ENCODE results near the gene PIN4.
"Not testable (repeated sequence)": the region's sequence is repeated elsewhere in the genome, so short reads cannot be mapped to it uniquely, and the experiment has no call there.

PIN4 gene

DNA sequence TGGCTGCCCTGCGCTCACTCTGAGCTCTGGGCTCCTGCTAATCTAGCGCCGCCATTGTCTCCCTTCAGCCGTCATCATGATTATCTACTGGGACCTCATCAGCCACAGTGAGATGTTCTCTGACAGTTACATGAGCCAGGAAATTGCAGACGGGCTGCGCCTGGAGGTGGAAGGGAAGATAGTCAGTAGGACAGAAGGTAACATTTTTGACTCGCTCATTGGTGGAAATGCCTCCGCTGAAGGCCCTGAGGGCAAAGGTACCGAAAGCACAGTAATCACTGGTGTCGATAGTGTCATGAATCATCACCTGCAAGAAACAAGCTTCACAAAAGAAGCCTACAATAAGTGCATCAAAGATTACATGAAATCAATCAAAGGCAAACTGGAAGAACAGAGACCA is 21.8 kb upstream of the PIN4 start:
- DNase-seq = peak; percentile 73 to 76
- Histone ChIP-seq H3K27me3 (ENCODE audit: insufficient read depth, low read length) (no peaks in the 10 kb centered on the region), H3K14ac (ENCODE audit: low read length) (no peak overlapping the region), H2BK5ac (ENCODE audit: low read depth, low read length, poor library complexity) (no peak overlapping the region), H2AFZ (ENCODE audit: insufficient read depth, low read length, poor library complexity) (no peak overlapping the region), H3K9ac (ENCODE audit: low read length) (no peak overlapping the region), H3K27ac (ENCODE audit: low read depth, low read length) (no peak overlapping the region), H4K91ac (ENCODE audit: low read depth, low read length) (no peak overlapping the region), H3K23ac (ENCODE audit: low read length) (no peak overlapping the region), H3K4ac (ENCODE audit: low read depth, low read length) (no peak overlapping the region), H3K36me3 (ENCODE audit: control insufficient read depth in 1 of 2, insufficient read depth in 2 of 2, low read length in 2 of 2) (no peaks in the 10 kb centered on the region), H3K9me3 (ENCODE audit: insufficient read depth, low read depth, low read length) (peaks cover 5% of the 10 kb centered on the region), H3K4me2 (ENCODE audit: low read length) (no peak overlapping the region), H4K12ac (ENCODE audit: low read depth, low read length) (no peak overlapping the region), H4K8ac (ENCODE audit: low read depth, low read length) (no peak overlapping the region), H2BK12ac (ENCODE audit: low read length) (no peak overlapping the region), H3K18ac (ENCODE audit: low read length) (no peak overlapping the region), H3K4me1 (ENCODE audit: control insufficient read depth in 1 of 2, insufficient read depth in 2 of 2, low read length in 2 of 2) (no peaks in the 10 kb centered on the region), H3K4me3 (ENCODE audit: low read depth, low read length) (no peak overlapping the region), H3K79me2 (ENCODE audit: control insufficient read depth, insufficient read depth, low read length, poor library complexity) (no peaks in the 10 kb centered on the region), H2BK120ac (ENCODE audit: insufficient read depth, low read length, poor library complexity) (no peak overlapping the region), H3K79me1 (ENCODE audit: low read length) (no peaks in the 10 kb centered on the region), H2AK5ac (ENCODE audit: low read length) (no peak overlapping the region)
- WGBS (ENCODE audit: extremely low coverage, insufficient coverage, insufficient read length) = no CpG with 5 or more reads among the region's 10 CpGs

DNA sequence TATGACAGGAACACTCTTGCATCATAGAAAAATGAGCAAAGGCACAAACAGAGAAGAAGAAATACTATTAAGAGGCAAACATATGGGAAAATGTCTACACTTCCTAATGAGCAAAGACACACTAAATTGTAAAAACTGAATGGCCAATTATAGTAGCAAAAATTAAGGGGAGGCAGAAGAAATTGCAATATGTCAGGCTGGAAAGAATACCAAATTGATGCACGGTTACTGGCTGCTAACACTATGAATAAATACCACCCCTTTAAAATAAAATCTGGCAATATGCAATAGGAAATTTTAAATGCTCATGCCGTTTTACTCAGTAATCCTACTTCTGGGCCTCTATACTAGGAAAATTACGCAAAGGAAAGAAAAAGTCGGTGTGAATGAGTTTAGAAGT is 16.0 kb upstream of the PIN4 start:
- no peaks in the 10 kb centered on the region for H3K9me3 ChIP-seq (ENCODE audit: insufficient read depth, low read depth, low read length)
- no peak overlapping the region for H2BK5ac ChIP-seq (ENCODE audit: low read depth, low read length, poor library complexity)
- WGBS (ENCODE audit: extremely low coverage, insufficient coverage, insufficient read length) = no CpG with 5 or more reads among the region's 4 CpGs

DNA sequence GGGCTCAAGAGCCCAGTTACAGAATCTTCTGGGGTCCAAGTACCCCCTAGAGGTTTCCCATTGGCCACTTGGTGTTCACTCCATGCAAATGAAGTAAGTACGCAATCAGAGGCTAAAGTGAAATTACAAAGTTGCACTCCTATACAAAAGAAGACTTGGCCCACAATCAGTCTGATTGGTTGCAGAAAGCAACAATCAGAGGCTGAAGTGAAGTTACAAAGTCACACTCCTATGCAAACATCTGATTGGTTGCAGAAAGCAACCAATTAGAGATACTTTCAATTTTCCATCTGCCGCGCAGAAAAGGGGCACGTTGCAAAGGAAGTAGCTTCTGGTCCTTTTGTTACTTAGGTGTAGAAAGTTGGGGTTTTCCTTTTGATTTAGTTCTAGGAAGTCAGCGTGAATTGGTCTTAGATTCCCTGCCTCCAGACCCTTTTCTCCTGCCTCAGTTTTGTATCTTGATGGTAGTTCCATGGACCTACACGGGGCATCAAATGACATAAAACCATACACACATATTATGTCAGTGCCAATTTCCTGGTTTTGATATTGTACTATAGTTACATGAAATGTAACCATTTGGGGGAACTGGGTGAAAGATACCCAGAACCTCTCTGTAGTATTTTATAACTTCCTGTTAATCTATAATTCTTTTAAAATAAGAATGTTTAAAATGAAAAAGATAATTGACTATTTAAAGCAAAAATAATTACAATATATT is 12.4 kb upstream of the PIN4 start:
- Histone ChIP-seq H2BK120ac (ENCODE audit: insufficient read depth, low read length, poor library complexity) (no peak overlapping the region), H3K4me2 (ENCODE audit: low read length) (no peak overlapping the region), H3K4me3 (ENCODE audit: low read depth, low read length) (no peak overlapping the region), H3K9me3 (ENCODE audit: insufficient read depth, low read depth, low read length) (no peaks in the 10 kb centered on the region), H4K8ac (ENCODE audit: low read depth, low read length) (no peak overlapping the region), H2BK12ac (ENCODE audit: low read length) (no peak overlapping the region), H4K91ac (ENCODE audit: low read depth, low read length) (no peak overlapping the region), H3K23ac (ENCODE audit: low read length) (no peak overlapping the region), H3K4ac (ENCODE audit: low read depth, low read length) (no peak overlapping the region), H3K79me1 (ENCODE audit: low read length) (no peaks in the 10 kb centered on the region), H3K27me3 (ENCODE audit: insufficient read depth, low read length) (no peaks in the 10 kb centered on the region), H2AFZ (ENCODE audit: insufficient read depth, low read length, poor library complexity) (no peak overlapping the region), H2AK5ac (ENCODE audit: low read length) (no peak overlapping the region), H3K4me1 (ENCODE audit: control insufficient read depth in 1 of 2, insufficient read depth in 2 of 2, low read length in 2 of 2) (no peaks in the 10 kb centered on the region), H3K79me2 (ENCODE audit: control insufficient read depth, insufficient read depth, low read length, poor library complexity) (no peaks in the 10 kb centered on the region), H3K9ac (ENCODE audit: low read length) (no peak overlapping the region), H4K12ac (ENCODE audit: low read depth, low read length) (no peak overlapping the region), H3K36me3 (ENCODE audit: control insufficient read depth in 1 of 2, insufficient read depth in 2 of 2, low read length in 2 of 2) (no peaks in the 10 kb centered on the region), H3K14ac (ENCODE audit: low read length) (no peak overlapping the region), H3K18ac (ENCODE audit: low read length) (no peak overlapping the region), H3K27ac (ENCODE audit: low read depth, low read length) (no peak overlapping the region), H2BK5ac (ENCODE audit: low read depth, low read length, poor library complexity) (no peak overlapping the region)
- no CpG with 5 or more reads among the region's 6 CpGs for WGBS (ENCODE audit: extremely low coverage, insufficient coverage, insufficient read length)
- DNase-seq = no peak

More for the DNA sequence above, 16.0 kb upstream of the PIN4 start:
- Histone ChIP-seq H3K79me1 (ENCODE audit: low read length) (no peaks in the 10 kb centered on the region), H4K91ac (ENCODE audit: low read depth, low read length) (no peak overlapping the region), H3K23ac (ENCODE audit: low read length) (no peak overlapping the region), H3K4me3 (ENCODE audit: low read depth, low read length) (no peak overlapping the region), H3K9ac (ENCODE audit: low read length) (no peak overlapping the region), H2AFZ (ENCODE audit: insufficient read depth, low read length, poor library complexity) (no peak overlapping the region), H3K27ac (ENCODE audit: low read depth, low read length) (no peak overlapping the region), H3K18ac (ENCODE audit: low read length) (no peak overlapping the region), H4K8ac (ENCODE audit: low read depth, low read length) (no peak overlapping the region), H3K14ac (ENCODE audit: low read length) (no peak overlapping the region), H4K12ac (ENCODE audit: low read depth, low read length) (no peak overlapping the region), H3K36me3 (ENCODE audit: control insufficient read depth in 1 of 2, insufficient read depth in 2 of 2, low read length in 2 of 2) (no peaks in the 10 kb centered on the region), H3K79me2 (ENCODE audit: control insufficient read depth, insufficient read depth, low read length, poor library complexity) (no peaks in the 10 kb centered on the region), H2AK5ac (ENCODE audit: low read length) (no peak overlapping the region), H2BK12ac (ENCODE audit: low read length) (no peak overlapping the region), H3K4me1 (ENCODE audit: control insufficient read depth in 1 of 2, insufficient read depth in 2 of 2, low read length in 2 of 2) (no peaks in the 10 kb centered on the region), H3K4me2 (ENCODE audit: low read length) (no peak overlapping the region), H3K27me3 (ENCODE audit: insufficient read depth, low read length) (no peaks in the 10 kb centered on the region), H3K4ac (ENCODE audit: low read depth, low read length) (no peak overlapping the region), H2BK120ac (ENCODE audit: insufficient read depth, low read length, poor library complexity) (no peak overlapping the region)
- no peak for DNase-seq

DNA sequence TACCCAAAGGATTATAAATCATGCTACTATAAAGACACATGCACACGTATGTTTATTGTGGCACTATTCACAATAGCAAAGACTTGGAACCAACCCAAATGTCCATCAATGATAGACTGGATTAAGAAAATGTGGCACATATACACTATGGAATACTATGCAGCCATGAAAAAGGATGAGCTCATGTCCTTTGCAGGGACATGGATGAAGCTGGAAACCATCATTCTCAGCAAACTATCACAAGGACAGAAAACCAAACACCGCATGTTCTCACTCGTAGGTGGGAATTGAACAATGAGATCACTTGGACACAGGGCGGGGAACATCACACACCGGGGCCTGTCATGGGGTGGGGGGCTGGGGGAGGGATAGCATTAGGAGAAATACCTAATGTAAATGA is 5.3 kb upstream of the PIN4 start:
- not testable (repeated sequence) for H3K4me1 ChIP-seq (ENCODE audit: control insufficient read depth in 1 of 2, insufficient read depth in 2 of 2, low read length in 2 of 2); H3K27me3 ChIP-seq (ENCODE audit: insufficient read depth, low read length); H3K4me2 ChIP-seq (ENCODE audit: low read length); H3K79me1 ChIP-seq (ENCODE audit: low read length); H3K4ac ChIP-seq (ENCODE audit: low read depth, low read length); H2AK5ac ChIP-seq (ENCODE audit: low read length); H2BK120ac ChIP-seq (ENCODE audit: insufficient read depth, low read length, poor library complexity); H3K79me2 ChIP-seq (ENCODE audit: control insufficient read depth, insufficient read depth, low read length, poor library complexity); H2BK5ac ChIP-seq (ENCODE audit: low read depth, low read length, poor library complexity); DNase-seq; H3K27ac ChIP-seq (ENCODE audit: low read depth, low read length); H2BK12ac ChIP-seq (ENCODE audit: low read length); H4K8ac ChIP-seq (ENCODE audit: low read depth, low read length); H3K23ac ChIP-seq (ENCODE audit: low read length); H4K91ac ChIP-seq (ENCODE audit: low read depth, low read length); H4K12ac ChIP-seq (ENCODE audit: low read depth, low read length); H2AFZ ChIP-seq (ENCODE audit: insufficient read depth, low read length, poor library complexity); H3K4me3 ChIP-seq (ENCODE audit: low read depth, low read length); H3K9ac ChIP-seq (ENCODE audit: low read length); H3K36me3 ChIP-seq (ENCODE audit: control insufficient read depth in 1 of 2, insufficient read depth in 2 of 2, low read length in 2 of 2); H3K14ac ChIP-seq (ENCODE audit: low read length); H3K9me3 ChIP-seq (ENCODE audit: insufficient read depth, low read depth, low read length); H3K18ac ChIP-seq (ENCODE audit: low read length)
- WGBS (ENCODE audit: extremely low coverage, insufficient coverage, insufficient read length) = no CpG with 5 or more reads among the region's 5 CpGs
